Activated T-helper 2 cell treated with anti-CD3 and anti-CD28 coated beads, Interferon-gamma antibody, Interleukin-2, Interleukin-4, amounts not matched to agents 10 μg/mL and 5 μg/mL and 100 μg/mL, durations not matched to agents 14 hours and 24 hours and 36 hours (primary cell): Measurements from ENCODE around the gene FGD2. TPM values are rescaled to one million over a fixed set of nuclear protein-coding genes. Genes with fewer than 3 reads are reported as not detected.

Experiments used
- DNase-seq: peaks from one replicate; pipeline ENCODE4 v3.0.0; 2021; ENCODE audit warnings: low spot score
- H3K27ac Mint-ChIP-seq: one replicate; pipeline ENCODE4 v1.8.0; 2021; ENCODE audit warnings: mixed read lengths
- H3K27me3 Mint-ChIP-seq: one replicate; pipeline ENCODE4 v1.8.0; 2021; ENCODE audit warnings: low read depth, mixed read lengths
- H3K36me3 Mint-ChIP-seq: one replicate; pipeline ENCODE4 v1.8.0; 2021; ENCODE audit warnings: low read depth, mixed read lengths
- H3K4me1 Mint-ChIP-seq: one replicate; pipeline ENCODE4 v1.8.0; 2021; ENCODE audit warnings: low read depth, mixed read lengths
- H3K4me3 Mint-ChIP-seq: one replicate; pipeline ENCODE4 v1.8.0; 2021; ENCODE audit warnings: low read depth, mild to moderate bottlenecking, moderate library complexity, mixed read lengths
- H3K9me3 Mint-ChIP-seq: one replicate; pipeline ENCODE4 v1.8.0; 2021; ENCODE audit warnings: mixed read lengths
- intact Hi-C: fragments of 100-400 bp; cut with micrococcal nuclease; formaldehyde crosslinking; loops from one replicate; pipeline ENCODE4 v1.15.1; 2023
- total RNA-seq: library from RNA; stranded (reverse); gene quantifications from 2 replicates; pipeline ENCODE4 v1.2.3, GENCODE V29; 2022

FGD2 gene
- 0.64 and 0.87 TPM in 2 replicates for total RNA-seq

- no peak for DNase-seq
- Mint-ChIP-seq H3K27ac (no peak within 1 kb of the TSS), H3K9me3 (no peaks in the 10 kb centered on the region), H3K4me1 (peaks cover 8% of the 10 kb centered on the region), H3K4me3 (peak within 1 kb of the TSS; percentile 13), H3K27me3 (peaks cover 8% of the 10 kb centered on the region), H3K36me3 (no peaks in the 10 kb centered on the region)
- intact Hi-C loops: no loop called here
These were observed at the start of gene FGD2 for GRCh38 chr6:37005061-37005810. FGD2 (plus strand) TSS chr6:37005655; CDS start chr6:37005818, 163 bp downstream.

GRCh38 chr6:36955671-36956445, 49.6 kb upstream of the FGD2 start:
- no peak overlapping the region for H3K4me3 Mint-ChIP-seq
- no peaks in the 10 kb centered on the region for H3K36me3 Mint-ChIP-seq
- H3K9me3 Mint-ChIP-seq: no peaks in the 10 kb centered on the region
- H3K27me3 Mint-ChIP-seq: peaks cover 23% of the 10 kb centered on the region
- intact Hi-C loops: no loop called here
- no peak overlapping the region for H3K27ac Mint-ChIP-seq
- DNase-seq: no peak
- peaks cover 34% of the 10 kb centered on the region for H3K4me1 Mint-ChIP-seq

GRCh38 chr6:36956446-36956820, 49.0 kb upstream of the FGD2 start:
- Mint-ChIP-seq H3K4me1 (peaks cover 39% of the 10 kb centered on the region), H3K4me3 (no peak overlapping the region), H3K27me3 (peaks cover 23% of the 10 kb centered on the region), H3K27ac (no peak overlapping the region), H3K36me3 (no peaks in the 10 kb centered on the region), H3K9me3 (no peaks in the 10 kb centered on the region)
- intact Hi-C loops: no loop called here
- DNase-seq: no peak

- no peak overlapping the region for H3K27ac Mint-ChIP-seq
- intact Hi-C loops: no loop called here
- peaks cover 22% of the 10 kb centered on the region for H3K27me3 Mint-ChIP-seq
- H3K4me1 Mint-ChIP-seq: peaks cover 42% of the 10 kb centered on the region
- DNase-seq: no peak
- H3K36me3 Mint-ChIP-seq: no peaks in the 10 kb centered on the region
- no peak overlapping the region for H3K4me3 Mint-ChIP-seq
- no peaks in the 10 kb centered on the region for H3K9me3 Mint-ChIP-seq
These were observed 47.6 kb upstream of the FGD2 start for GRCh38 chr6:36957773-36958271.

- peaks cover 21% of the 10 kb centered on the region for H3K27me3 Mint-ChIP-seq
- H3K4me3 Mint-ChIP-seq: no peak overlapping the region
- intact Hi-C loops: no loop called here
- H3K36me3 Mint-ChIP-seq: no peaks in the 10 kb centered on the region
- no peak overlapping the region for H3K27ac Mint-ChIP-seq
- DNase-seq: no peak
- no peaks in the 10 kb centered on the region for H3K9me3 Mint-ChIP-seq
- peaks cover 48% of the 10 kb centered on the region for H3K4me1 Mint-ChIP-seq
These were observed 46.5 kb upstream of the FGD2 start for GRCh38 chr6:36958775-36959554.

GRCh38 chr6:36959555-36960250, 45.8 kb upstream of the FGD2 start:
- Mint-ChIP-seq H3K27ac (no peak overlapping the region), H3K4me3 (no peak overlapping the region), H3K27me3 (peaks cover 21% of the 10 kb centered on the region), H3K36me3 (no peaks in the 10 kb centered on the region), H3K4me1 (peaks cover 42% of the 10 kb centered on the region), H3K9me3 (no peaks in the 10 kb centered on the region)
- intact Hi-C loops: no loop called here
- DNase-seq: no peak

GRCh38 chr6:36961441-36962435, 43.7 kb upstream of the FGD2 start:
- peaks cover 7% of the 10 kb centered on the region for H3K36me3 Mint-ChIP-seq
- intact Hi-C loops: no loop called here
- H3K27ac Mint-ChIP-seq: no peak overlapping the region
- H3K9me3 Mint-ChIP-seq: no peaks in the 10 kb centered on the region
- no peak for DNase-seq
- H3K4me1 Mint-ChIP-seq: peaks cover 30% of the 10 kb centered on the region
- peaks cover 7% of the 10 kb centered on the region for H3K27me3 Mint-ChIP-seq
- no peak overlapping the region for H3K4me3 Mint-ChIP-seq

- H3K9me3 Mint-ChIP-seq: no peaks in the 10 kb centered on the region
- DNase-seq: peak; percentile 72
- no peak overlapping the region for H3K27ac Mint-ChIP-seq
- peaks cover 15% of the 10 kb centered on the region for H3K36me3 Mint-ChIP-seq
- no peaks in the 10 kb centered on the region for H3K27me3 Mint-ChIP-seq
- no peak overlapping the region for H3K4me3 Mint-ChIP-seq
- intact Hi-C loops: no loop called here
- peaks cover 30% of the 10 kb centered on the region for H3K4me1 Mint-ChIP-seq
These were observed 42.6 kb upstream of the FGD2 start for GRCh38 chr6:36962874-36963273.

GRCh38 chr6:36963451-36964290, 41.8 kb upstream of the FGD2 start:
- DNase-seq: no peak
- Mint-ChIP-seq H3K27ac (no peak overlapping the region), H3K4me1 (peaks cover 30% of the 10 kb centered on the region), H3K4me3 (no peak overlapping the region), H3K36me3 (peaks cover 23% of the 10 kb centered on the region), H3K27me3 (no peaks in the 10 kb centered on the region), H3K9me3 (no peaks in the 10 kb centered on the region)
- intact Hi-C loops: no loop called here

GRCh38 chr6:36964349-36964748, 41.1 kb upstream of the FGD2 start:
- Mint-ChIP-seq H3K4me1 (peaks cover 30% of the 10 kb centered on the region), H3K4me3 (no peak overlapping the region), H3K36me3 (peaks cover 30% of the 10 kb centered on the region), H3K9me3 (no peaks in the 10 kb centered on the region), H3K27me3 (no peaks in the 10 kb centered on the region), H3K27ac (no peak overlapping the region)
- DNase-seq: no peak
- intact Hi-C loops: no loop called here

GRCh38 chr6:36964908-36965307, 40.5 kb upstream of the FGD2 start:
- H3K27me3 Mint-ChIP-seq: no peaks in the 10 kb centered on the region
- H3K4me3 Mint-ChIP-seq: no peak overlapping the region
- no peak overlapping the region for H3K27ac Mint-ChIP-seq
- no peak for DNase-seq
- peaks cover 34% of the 10 kb centered on the region for H3K36me3 Mint-ChIP-seq
- no peaks in the 10 kb centered on the region for H3K9me3 Mint-ChIP-seq
- peaks cover 30% of the 10 kb centered on the region for H3K4me1 Mint-ChIP-seq
- intact Hi-C loops: no loop called here
